OCI-LY7 (cell line): ENCODE measurements around the gene HELT. TPM values are rescaled to one million over a fixed set of nuclear protein-coding genes. Genes with fewer than 3 reads are reported as not detected.
"Not testable (repeated sequence)": the region's sequence is repeated elsewhere in the genome, so short reads cannot be mapped to it uniquely, and the experiment has no call there.

Experiments
- BruUV-seq: library from RNA; stranded (reverse); fragments of 400-500 nt; replicated peaks from 2 replicates; lab custom pipeline; 2021; lab: Mats Ljungman, UMichigan
- CTCF ChIA-PET: fragments of 300-600 bp; sonication (Branson Sonifier 250); formaldehyde crosslinking; loops from one replicate; lab custom pipeline; 2022; ENCODE audit warnings: antibody characterized with exemption; ENCODE audit not compliant: unreplicated experiment; lab: Charles Lee
- POLR2A ChIA-PET: fragments of 300-600 bp; sonication (Branson Sonifier 250); formaldehyde crosslinking; loops from one replicate; lab custom pipeline; 2022; ENCODE audit warnings: antibody characterized with exemption; lab: Charles Lee
- DNase-seq: peaks from one replicate; pipeline ENCODE4 v3.0.0-alpha.2; 2015; ENCODE audit warnings: low spot score
- H2AFZ ChIP-seq: fragments of 200-600 bp; sonication (generic), shearing (Covaris generic); 2 replicates; pipeline ENCODE4 v1.6.1; 2014; ENCODE audit warnings: mild to moderate bottlenecking, antibody characterized with exemption, low read length, moderate library complexity
- H3K27ac ChIP-seq: fragments of 200-600 bp; sonication (generic); 2 replicates; pipeline ENCODE4 v1.5.1; 2014; ENCODE audit warnings: mixed run types, low read depth, mild to moderate bottlenecking, moderate library complexity, low read length, inconsistent platforms; ENCODE audit not compliant: poor library complexity, severe bottlenecking
- H3K36me3 ChIP-seq: fragments of 200-600 bp; sonication (generic); 2 replicates; pipeline ENCODE4 v1.6.1; 2014; ENCODE audit warnings: mild to moderate bottlenecking, antibody characterized with exemption, low read length, moderate library complexity, mixed read lengths; ENCODE audit not compliant: insufficient read depth
- H3K4me1 ChIP-seq: fragments of 200-600 bp; sonication (generic); 2 replicates; pipeline ENCODE4 v1.5.1; 2014; ENCODE audit warnings: mild to moderate bottlenecking, low read length; ENCODE audit not compliant: insufficient read depth, poor library complexity, severe bottlenecking
- H3K4me2 ChIP-seq: fragments of 200-600 bp; sonication (generic); 2 replicates; pipeline ENCODE4 v1.6.1; 2014; ENCODE audit warnings: mild to moderate bottlenecking, low read length
- H3K4me3 ChIP-seq: fragments of 200-600 bp; sonication (generic); 2 replicates; pipeline ENCODE4 v1.5.1; 2014; ENCODE audit warnings: mild to moderate bottlenecking, low read depth, low read length; ENCODE audit not compliant: poor library complexity, severe bottlenecking
- H3K79me2 ChIP-seq: fragments of 200-600 bp; sonication (generic); 2 replicates; pipeline ENCODE4 v1.6.1; 2016; ENCODE audit warnings: low read depth, mild to moderate bottlenecking, low read length, moderate library complexity, mixed read lengths; ENCODE audit not compliant: insufficient read depth
- H3K9me2 ChIP-seq: fragments of 200-600 bp; sonication (generic); 2 replicates; pipeline ENCODE4 v1.6.1; 2016; ENCODE audit warnings: mild to moderate bottlenecking, low read length, mixed read lengths; ENCODE audit not compliant: insufficient read depth
- H3K9me3 ChIP-seq: fragments of 200-600 bp; sonication (generic); 2 replicates; pipeline ENCODE4 v1.6.1; 2014; ENCODE audit warnings: mild to moderate bottlenecking, mixed run types, low read length, mixed read lengths
- H4K20me1 ChIP-seq: fragments of 200-600 bp; sonication (generic); 2 replicates; pipeline ENCODE4 v1.6.1; 2014; ENCODE audit warnings: mild to moderate bottlenecking, antibody characterized with exemption, low read length, moderate library complexity, mixed read lengths; ENCODE audit not compliant: insufficient read depth
- EZH2phosphoT487 ChIP-seq: fragments of 200-600 bp; sonication (generic); IDR thresholded peaks from 2 replicates; pipeline ENCODE4 v1.6.1; 2018; ENCODE audit warnings: low read depth, borderline replicate concordance, mild to moderate bottlenecking, mixed run types, antibody characterized with exemption, low read length, moderate library complexity, mixed read lengths
- intact Hi-C: fragments of 100-400 bp; cut with micrococcal nuclease; formaldehyde crosslinking; loops from one replicate; pipeline ENCODE4 v1.10.0; 2022; ENCODE audit not compliant: unreplicated experiment
- total RNA-seq, 2 experiments: library from RNA; depleted of rRNA in 1 of 2; stranded (reverse); fragments of >200 nt in 1 of 2; shearing (Covaris generic) in 1 of 2; gene quantifications; 2 replicates each; pipeline ENCODE4 v1.2.3, GENCODE V29; 2014 to 2022
- TF ChIP-seq, protein P1 (sequence below): fragments of 200-600 bp; sonication (generic); conservative IDR thresholded peaks from 2 replicates; pipeline ENCODE4 v1.5.1; 2014; ENCODE audit warnings: mild to moderate bottlenecking, antibody characterized with exemption, low read length, moderate library complexity, mixed read lengths

The HELT gene
- total RNA-seq, 2 experiments from 2014 or later = not detected

DNA sequence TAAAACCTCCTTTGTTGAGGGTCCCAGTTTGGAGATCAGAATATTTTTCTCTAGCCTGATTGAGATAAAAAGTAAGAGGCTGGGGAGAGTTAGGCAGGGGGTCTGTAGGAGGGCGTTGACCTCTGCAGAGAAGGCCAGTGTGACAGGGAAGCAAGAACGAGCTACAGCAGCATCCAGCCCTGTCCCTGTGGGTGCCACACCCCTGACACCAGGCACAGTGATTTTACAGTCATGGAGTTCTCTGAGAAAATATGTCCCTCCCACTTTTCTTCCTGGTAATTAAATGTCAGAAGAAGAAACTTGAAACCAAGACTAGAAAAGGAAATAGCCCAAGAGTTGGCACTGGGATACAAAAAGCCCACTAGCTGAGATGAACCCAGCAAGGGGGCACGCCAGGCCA, 25.0 kb upstream of the HELT start:
- Histone ChIP-seq H3K79me2 (no peaks in the 10 kb centered on the region), H3K27ac (no peak overlapping the region), H3K4me3 (no peak overlapping the region), H2AFZ (no peak overlapping the region), H3K9me2 (no peaks in the 10 kb centered on the region), H3K9me3 (no peaks in the 10 kb centered on the region), H3K4me1 (no peaks in the 10 kb centered on the region), H3K4me2 (no peak overlapping the region), H4K20me1 (no peaks in the 10 kb centered on the region), H3K36me3 (no peaks in the 10 kb centered on the region)
- no TSS peak for BruUV-seq
- ChIA-PET POLR2A (no interaction called here), CTCF (interaction anchor here (0.6 kb wide), 1 partner anchor 128 kb away, joined by 4 read pairs; no protein-coding TSS in a partner anchor)
- TF ChIP-seq EZH2phosphoT487 = no peak
- TF ChIP-seq, protein P1, sequence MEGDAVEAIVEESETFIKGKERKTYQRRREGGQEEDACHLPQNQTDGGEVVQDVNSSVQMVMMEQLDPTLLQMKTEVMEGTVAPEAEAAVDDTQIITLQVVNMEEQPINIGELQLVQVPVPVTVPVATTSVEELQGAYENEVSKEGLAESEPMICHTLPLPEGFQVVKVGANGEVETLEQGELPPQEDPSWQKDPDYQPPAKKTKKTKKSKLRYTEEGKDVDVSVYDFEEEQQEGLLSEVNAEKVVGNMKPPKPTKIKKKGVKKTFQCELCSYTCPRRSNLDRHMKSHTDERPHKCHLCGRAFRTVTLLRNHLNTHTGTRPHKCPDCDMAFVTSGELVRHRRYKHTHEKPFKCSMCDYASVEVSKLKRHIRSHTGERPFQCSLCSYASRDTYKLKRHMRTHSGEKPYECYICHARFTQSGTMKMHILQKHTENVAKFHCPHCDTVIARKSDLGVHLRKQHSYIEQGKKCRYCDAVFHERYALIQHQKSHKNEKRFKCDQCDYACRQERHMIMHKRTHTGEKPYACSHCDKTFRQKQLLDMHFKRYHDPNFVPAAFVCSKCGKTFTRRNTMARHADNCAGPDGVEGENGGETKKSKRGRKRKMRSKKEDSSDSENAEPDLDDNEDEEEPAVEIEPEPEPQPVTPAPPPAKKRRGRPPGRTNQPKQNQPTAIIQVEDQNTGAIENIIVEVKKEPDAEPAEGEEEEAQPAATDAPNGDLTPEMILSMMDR = no peak
- DNase-seq = no peak
- intact Hi-C loops = no loop called here

DNA sequence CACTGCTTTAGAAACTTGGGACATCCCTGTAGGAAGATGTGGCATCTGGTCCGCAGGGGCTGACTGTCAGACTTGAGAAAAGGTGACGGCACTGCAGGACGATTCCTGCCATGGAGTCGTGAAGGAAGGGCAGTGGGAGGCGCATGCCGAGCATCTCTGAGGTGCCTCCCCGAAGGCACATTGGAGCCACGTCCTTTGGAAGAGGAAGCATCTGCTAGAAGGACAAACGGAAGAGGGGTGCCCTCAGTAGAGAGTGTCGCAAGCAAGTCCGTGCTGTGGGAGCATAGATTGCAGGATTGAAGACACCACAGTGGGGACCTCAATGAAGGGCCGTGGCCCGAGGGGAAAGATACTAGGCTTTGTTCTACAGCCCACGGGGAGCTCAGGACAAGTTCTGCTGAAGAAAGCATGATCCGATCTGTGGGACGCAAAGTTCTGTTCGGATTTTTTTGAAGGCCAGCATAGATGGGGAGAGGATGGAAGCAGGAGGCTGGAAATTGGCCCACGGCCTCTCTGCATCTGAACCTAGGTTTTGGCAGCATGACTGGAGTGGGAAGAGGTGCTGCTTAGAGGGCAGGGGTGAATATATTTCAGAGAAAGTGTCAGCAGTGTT, 24.2 kb upstream of the HELT start:
- no peaks in the 10 kb centered on the region for H3K9me3 ChIP-seq
- H3K4me1 ChIP-seq = no peaks in the 10 kb centered on the region
- no peak for DNase-seq
- H3K9me2 ChIP-seq = no peaks in the 10 kb centered on the region
- H3K27ac ChIP-seq = no peak overlapping the region
- H3K4me3 ChIP-seq = no peak overlapping the region
- H3K4me2 ChIP-seq = no peak overlapping the region
- BruUV-seq = no TSS peak
- no peaks in the 10 kb centered on the region for H3K79me2 ChIP-seq
- no peak overlapping the region for H2AFZ ChIP-seq
- ChIA-PET POLR2A (no interaction called here), CTCF (no interaction called here)
- intact Hi-C loops = no loop called here
- TF ChIP-seq, protein P1 = no peak
- TF ChIP-seq EZH2phosphoT487 = no peak
- no peaks in the 10 kb centered on the region for H4K20me1 ChIP-seq
- H3K36me3 ChIP-seq = no peaks in the 10 kb centered on the region

DNA sequence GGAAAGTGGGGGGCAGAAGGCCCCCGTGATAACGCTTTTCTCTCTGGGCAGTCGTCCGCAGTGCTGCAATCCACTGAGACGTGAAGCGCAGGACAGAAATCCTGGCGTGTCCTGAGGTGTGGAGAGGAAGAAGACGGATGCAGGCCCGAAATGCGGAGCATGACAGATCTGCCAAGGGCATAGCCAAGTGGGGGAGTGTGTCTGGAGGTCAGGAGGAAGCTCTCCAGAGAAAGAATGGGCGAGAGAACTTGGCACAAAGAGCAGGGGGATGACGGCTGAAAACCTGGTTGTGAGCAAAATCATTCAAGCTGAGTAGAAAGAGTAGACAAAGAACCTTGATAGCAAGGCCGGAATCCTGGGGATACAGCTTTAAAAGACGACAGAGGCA, 23.7 kb upstream of the HELT start:
- no peak overlapping the region for H2AFZ ChIP-seq
- intact Hi-C loops = no loop called here
- no peaks in the 10 kb centered on the region for H3K4me1 ChIP-seq
- BruUV-seq = no TSS peak
- no peaks in the 10 kb centered on the region for H3K36me3 ChIP-seq
- H4K20me1 ChIP-seq = no peaks in the 10 kb centered on the region
- H3K27ac ChIP-seq = no peak overlapping the region
- no peak for TF ChIP-seq EZH2phosphoT487
- TF ChIP-seq, protein P1 = no peak
- ChIA-PET CTCF (no interaction called here), POLR2A (no interaction called here)
- no peak overlapping the region for H3K4me3 ChIP-seq
- H3K9me3 ChIP-seq = no peaks in the 10 kb centered on the region
- no peaks in the 10 kb centered on the region for H3K9me2 ChIP-seq
- DNase-seq = no peak
- H3K79me2 ChIP-seq = no peaks in the 10 kb centered on the region
- no peak overlapping the region for H3K4me2 ChIP-seq

DNA sequence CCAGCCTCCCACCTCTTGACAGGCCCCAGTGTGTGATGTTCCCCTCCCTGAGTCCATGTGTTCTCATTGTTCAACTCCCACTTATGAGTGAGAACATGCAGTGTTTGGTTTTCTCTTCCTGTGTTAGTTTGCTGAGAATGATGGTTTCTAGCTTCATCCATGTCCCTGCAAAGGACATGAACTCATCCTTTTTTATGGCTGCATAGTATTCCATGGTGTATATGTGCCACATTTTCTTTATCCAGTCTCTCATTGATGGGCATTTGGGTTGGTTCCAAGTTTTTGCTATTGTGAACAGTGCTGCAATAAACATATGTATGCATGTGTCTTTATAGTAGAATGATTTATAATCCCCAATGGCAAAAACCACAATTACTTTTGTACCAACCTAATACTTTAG, 20.6 kb upstream of the HELT start:
- H3K4me1 ChIP-seq, intact Hi-C loops, H3K4me2 ChIP-seq, H3K79me2 ChIP-seq, H3K4me3 ChIP-seq, H3K27ac ChIP-seq, H4K20me1 ChIP-seq, H2AFZ ChIP-seq, POLR2A ChIA-PET, H3K36me3 ChIP-seq, BruUV-seq, H3K9me2 ChIP-seq, H3K9me3 ChIP-seq, CTCF ChIA-PET, DNase-seq: not testable (repeated sequence)
